C4-2B (cell line): ENCODE data around the gene ATP1A3.

ENCODE experiments used
- ZFX ChIP-seq: fragments of 450-650 bp; IDR thresholded peaks from 2 replicates; pipeline ENCODE4 v1.6.1; 2017
- TF ChIP-seq, protein P1 (sequence below): fragments of 450-650 bp; conservative IDR thresholded peaks from 2 replicates; pipeline ENCODE4 v1.5.1; 2017; ENCODE audit warnings: mild to moderate bottlenecking

GRCh38 chr19:42024622-42025111 is 30.6 kb upstream of the ATP1A3 start:
- TF ChIP-seq, protein P1, sequence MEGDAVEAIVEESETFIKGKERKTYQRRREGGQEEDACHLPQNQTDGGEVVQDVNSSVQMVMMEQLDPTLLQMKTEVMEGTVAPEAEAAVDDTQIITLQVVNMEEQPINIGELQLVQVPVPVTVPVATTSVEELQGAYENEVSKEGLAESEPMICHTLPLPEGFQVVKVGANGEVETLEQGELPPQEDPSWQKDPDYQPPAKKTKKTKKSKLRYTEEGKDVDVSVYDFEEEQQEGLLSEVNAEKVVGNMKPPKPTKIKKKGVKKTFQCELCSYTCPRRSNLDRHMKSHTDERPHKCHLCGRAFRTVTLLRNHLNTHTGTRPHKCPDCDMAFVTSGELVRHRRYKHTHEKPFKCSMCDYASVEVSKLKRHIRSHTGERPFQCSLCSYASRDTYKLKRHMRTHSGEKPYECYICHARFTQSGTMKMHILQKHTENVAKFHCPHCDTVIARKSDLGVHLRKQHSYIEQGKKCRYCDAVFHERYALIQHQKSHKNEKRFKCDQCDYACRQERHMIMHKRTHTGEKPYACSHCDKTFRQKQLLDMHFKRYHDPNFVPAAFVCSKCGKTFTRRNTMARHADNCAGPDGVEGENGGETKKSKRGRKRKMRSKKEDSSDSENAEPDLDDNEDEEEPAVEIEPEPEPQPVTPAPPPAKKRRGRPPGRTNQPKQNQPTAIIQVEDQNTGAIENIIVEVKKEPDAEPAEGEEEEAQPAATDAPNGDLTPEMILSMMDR = no peak
- TF ChIP-seq ZFX = no peak
